HuH-7.5 (cell line): ENCODE results near the gene CABCOCO1.

ENCODE experiments used
- DNase-seq: peaks from one replicate; pipeline ENCODE4 v3.0.0; 2011; ENCODE audit warnings: low spot score

Gene CABCOCO1

DNA sequence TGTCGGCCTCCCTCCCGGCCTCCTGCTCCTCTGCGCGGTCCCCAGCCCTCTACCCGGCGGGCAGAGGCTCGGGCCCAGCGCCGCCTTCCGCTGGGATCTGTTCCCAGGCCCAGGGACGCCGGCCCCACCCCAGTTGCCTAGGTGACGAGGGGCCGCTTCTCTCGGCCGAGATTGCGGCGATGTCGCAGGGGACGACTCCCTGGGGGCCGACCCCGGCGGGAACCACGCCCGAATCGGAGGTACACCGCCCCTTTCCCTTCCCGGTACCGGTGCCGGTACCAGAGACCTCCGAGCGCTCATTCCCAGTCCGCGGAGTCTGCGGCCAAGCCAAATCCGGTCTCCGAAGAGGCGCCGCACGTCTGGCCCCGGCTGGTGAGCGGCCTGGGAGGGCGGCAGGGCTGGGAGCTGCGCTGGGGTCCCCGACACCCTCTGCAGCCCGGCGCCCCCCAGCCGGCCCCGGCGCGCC is at the start of gene CABCOCO1:
Gene CABCOCO1, plus strand, starts transcription at position 136 of the 466 bp plus-strand sequence. Its CDS starts 44 bp downstream, at position 180.
- peak; percentile 41 for DNase-seq

DNA sequence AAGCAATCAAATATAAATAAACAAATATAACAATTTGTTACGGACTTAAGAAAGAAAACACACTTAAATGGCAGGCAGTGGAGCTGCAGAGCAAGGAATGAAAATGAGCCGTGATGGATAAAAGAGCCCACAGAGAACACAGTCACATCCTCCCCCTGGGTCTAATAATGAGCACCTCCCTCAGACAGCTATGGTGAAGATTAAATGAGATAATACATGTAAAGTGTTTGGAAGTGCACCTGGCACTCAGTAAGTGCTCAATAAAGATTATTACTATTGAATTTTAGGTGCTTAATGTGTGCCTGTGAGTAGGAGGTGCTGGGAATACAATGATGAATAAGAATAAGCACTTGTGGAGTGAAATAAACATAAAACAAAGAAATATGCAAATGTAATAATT is 49.1 kb upstream of the CABCOCO1 start:
- no peak for DNase-seq

DNA sequence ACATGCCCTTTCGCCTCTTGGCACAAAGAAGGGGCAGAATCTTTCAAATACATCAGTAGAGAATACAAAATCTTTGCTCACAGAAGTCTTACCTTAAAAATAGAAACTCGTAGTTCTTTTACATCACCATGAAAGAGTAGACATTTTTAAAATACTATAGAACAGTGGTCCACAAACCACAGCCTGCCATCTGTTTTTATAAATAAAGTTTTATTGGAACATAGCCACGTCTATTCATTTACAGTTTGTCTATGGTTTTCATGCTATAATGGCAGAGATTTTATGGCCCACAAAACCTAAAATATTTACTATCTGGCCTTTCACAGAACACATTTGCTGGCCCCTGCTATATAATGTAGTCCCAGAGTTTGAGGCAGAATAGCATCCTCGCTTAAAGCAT is 46.1 kb upstream of the CABCOCO1 start:
- DNase-seq, result no peak

- no peak for DNase-seq
Observed at GRCh38 chr10:61617180-61617579, 45.5 kb upstream of the CABCOCO1 start.

GRCh38 chr10:61617586-61617985 is 45.1 kb upstream of the CABCOCO1 start:
- DNase-seq, result no peak

DNA sequence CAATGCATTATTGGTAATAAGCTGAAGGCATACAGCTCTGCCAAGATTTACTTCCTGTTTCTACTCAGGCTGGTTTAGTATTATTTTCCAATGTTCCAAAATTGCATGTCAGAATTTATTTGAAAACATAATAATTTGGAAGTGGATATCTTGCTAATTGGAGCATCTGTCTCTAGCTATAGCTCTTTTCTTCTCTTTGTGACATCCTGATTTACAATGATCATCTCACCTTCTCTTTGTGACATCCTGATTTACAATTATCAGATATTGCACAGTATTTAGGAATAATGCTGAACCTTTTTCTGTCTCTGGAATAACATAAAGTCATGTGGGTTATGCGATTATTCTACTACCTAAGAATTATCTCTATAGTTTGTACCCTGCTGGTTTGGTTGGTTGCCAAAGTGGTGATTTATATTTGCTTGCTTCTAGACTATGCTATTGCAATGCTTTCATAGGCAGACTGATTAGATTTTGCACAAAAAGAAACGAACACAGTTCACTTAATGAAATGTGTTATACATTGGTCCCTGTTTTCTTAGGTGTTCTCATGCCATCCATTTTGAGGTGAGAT is 44.3 kb upstream of the CABCOCO1 start:
- DNase-seq, result no peak

GRCh38 chr10:61620506-61620905 is 42.2 kb upstream of the CABCOCO1 start:
- no peak for DNase-seq

GRCh38 chr10:61621605-61622051 is 41.1 kb upstream of the CABCOCO1 start:
- no peak for DNase-seq

DNA sequence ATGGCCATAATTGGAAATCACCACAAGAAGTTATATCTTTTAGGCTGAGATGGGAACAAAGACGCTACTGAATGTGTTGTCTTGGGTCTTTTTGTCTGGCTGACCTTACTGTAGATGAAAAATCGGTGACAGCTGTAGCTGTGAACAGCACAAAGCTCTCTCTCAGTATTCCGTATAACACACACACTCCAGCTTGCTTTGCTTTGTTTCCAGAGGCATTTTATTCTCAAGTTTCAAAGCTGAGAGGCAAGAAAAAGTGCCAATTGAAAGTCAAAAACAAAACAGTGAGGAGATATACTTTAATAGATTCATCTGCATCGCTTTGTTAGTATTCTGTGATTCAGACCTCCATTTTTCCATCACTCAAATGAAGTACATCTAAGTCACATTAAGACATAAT is 39.6 kb upstream of the CABCOCO1 start:
- no peak for DNase-seq

GRCh38 chr10:61626209-61626608 is 36.5 kb upstream of the CABCOCO1 start:
- no peak for DNase-seq

- DNase-seq, result no peak
Observed at GRCh38 chr10:61627266-61627665, 35.5 kb upstream of the CABCOCO1 start.

GRCh38 chr10:61628151-61628874 is 34.4 kb upstream of the CABCOCO1 start:
- DNase-seq, result no peak

- no peak for DNase-seq
Observed at GRCh38 chr10:61628875-61629513, 33.7 kb upstream of the CABCOCO1 start.

GRCh38 chr10:61629576-61629975 is 33.2 kb upstream of the CABCOCO1 start:
- no peak for DNase-seq

- no peak for DNase-seq
Observed at GRCh38 chr10:61632057-61632670, 30.6 kb upstream of the CABCOCO1 start.

GRCh38 chr10:61633665-61634064 is 29.1 kb upstream of the CABCOCO1 start:
- DNase-seq, result no peak

DNA sequence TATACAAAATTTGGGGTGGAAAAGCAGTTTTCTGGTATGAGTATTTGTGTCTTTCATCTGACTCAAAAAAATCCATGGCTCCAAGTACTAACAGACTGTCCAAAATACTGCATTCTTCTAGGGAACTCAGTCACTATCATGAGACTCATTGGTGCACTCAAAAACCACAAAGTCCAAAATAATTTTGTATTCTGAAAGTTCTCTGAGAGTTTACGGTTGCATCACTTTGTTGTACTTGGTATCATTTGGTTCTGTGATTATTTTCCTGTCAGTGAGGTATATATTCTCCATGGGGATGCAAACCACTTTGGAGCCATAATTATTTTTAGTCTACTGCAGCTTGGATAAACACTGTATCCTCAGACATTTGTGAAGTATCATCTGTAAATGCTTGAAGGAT is 28.0 kb upstream of the CABCOCO1 start:
- DNase-seq, result no peak

GRCh38 chr10:61635471-61635870 is 27.3 kb upstream of the CABCOCO1 start:
- no peak for DNase-seq

GRCh38 chr10:61635932-61636331 is 26.8 kb upstream of the CABCOCO1 start:
- no peak for DNase-seq

DNA sequence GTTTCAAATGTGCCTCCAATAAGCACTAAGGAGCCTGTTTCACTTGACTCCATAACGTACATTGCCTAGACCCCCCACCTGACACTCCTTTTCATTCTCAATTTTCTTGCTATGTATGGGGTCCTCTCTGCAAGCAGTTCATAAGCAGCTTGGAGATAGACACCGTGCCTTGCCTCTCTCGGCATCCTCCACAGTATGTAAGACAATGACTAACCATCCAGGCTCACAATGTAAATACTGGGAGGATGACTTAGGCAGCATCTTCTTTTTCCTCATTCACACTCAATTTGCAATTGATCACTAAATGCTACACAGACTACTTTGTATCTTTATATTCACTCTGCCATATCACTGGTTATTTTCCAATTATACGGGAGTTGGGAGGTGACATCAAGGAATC is 22.8 kb upstream of the CABCOCO1 start:
- no peak for DNase-seq

DNA sequence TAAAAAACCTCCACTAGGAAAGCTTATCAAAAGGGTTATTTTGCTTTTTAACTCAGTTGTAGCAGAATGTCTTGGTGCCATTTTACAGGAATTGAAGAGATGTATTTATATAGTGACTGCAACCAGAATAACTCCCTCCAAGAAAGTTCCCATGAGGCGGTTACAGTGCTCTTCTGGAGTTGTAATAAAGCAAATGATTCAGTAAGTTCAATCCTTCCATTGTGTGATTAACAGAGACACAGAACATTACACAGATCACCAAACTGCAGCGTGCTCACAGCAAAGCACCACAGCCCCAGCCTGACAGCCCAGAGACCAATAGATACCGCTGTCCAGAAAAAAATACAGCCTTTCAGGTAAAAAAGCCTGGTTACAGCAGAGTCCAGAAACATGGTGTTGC is 21.9 kb upstream of the CABCOCO1 start:
- DNase-seq, result no peak

DNA sequence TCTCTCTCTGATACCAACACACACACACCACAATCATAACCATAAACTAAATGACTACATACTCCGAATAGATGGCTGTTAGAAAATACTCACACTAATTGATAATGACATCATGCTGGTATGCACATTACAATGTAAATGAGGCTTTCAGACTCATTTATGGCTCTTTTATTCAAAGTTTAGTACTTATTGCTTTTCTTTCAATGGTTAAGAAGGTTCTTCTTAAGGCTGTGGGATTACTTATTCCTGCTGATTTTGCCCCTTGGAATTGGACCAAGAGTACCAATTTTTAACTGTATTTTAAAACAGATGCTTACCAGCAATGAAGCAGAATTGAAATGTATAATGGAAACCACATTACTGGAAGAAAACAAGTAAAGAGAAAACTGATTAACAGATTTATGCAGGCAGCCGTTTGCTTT is 20.6 kb upstream of the CABCOCO1 start:
- DNase-seq, result no peak

- no peak for DNase-seq
Observed at GRCh38 chr10:61642676-61643075, 20.1 kb upstream of the CABCOCO1 start.
